Large intestine (tissue), 3 donors: Measurements from ENCODE around the gene ZMYND10. TPM values are rescaled to one million over a fixed set of nuclear protein-coding genes. Genes with fewer than 3 reads are reported as not detected.

ENCODE experiments used
- DNase-seq, 2 donors: peaks; one replicate each; pipeline versions ENCODE4 v3.0.0 to v3.0.0-alpha.2; 2013
- H3K27ac ChIP-seq: one replicate; pipeline ENCODE4 v1.5.1; 2013; ENCODE audit warnings: low read length
- H3K27me3 ChIP-seq: 2 replicates; pipeline ENCODE4 v1.6.1; 2013; ENCODE audit warnings: low read length; ENCODE audit not compliant: control insufficient read depth, insufficient read depth
- H3K36me3 ChIP-seq: 2 replicates; pipeline ENCODE4 v1.6.1; 2013; ENCODE audit warnings: low read length; ENCODE audit not compliant: control insufficient read depth, insufficient read depth
- H3K4me1 ChIP-seq: one replicate; pipeline ENCODE4 v1.6.1; 2013; ENCODE audit warnings: low read length; ENCODE audit not compliant: control insufficient read depth, insufficient read depth
- H3K4me3 ChIP-seq: one replicate; pipeline ENCODE4 v1.5.1; 2013; ENCODE audit warnings: low read length
- H3K9me3 ChIP-seq: one replicate; pipeline ENCODE4 v1.6.1; 2013; ENCODE audit warnings: mild to moderate bottlenecking, low read depth, low read length, moderate library complexity; ENCODE audit not compliant: control insufficient read depth
- whole genome bisulfite sequencing: methylation state at CpG from one replicate; pipeline ENCODE4 v1.1.5; 2013; ENCODE audit warnings: low lambda C conversion rate; ENCODE audit not compliant: insufficient coverage; 5-methylcytosine and 5-hydroxymethylcytosine counted together
- polyA plus RNA-seq: library from polyadenylated mRNA; unstranded; fragments of 120-200 nt; gene quantifications from one replicate; pipeline ENCODE4 v1.2.1, GENCODE V29; 2013

Gene ZMYND10
- polyA plus RNA-seq, 1 donor = 0.99 TPM

GRCh38 chr3:50303013-50303815, 42.3 kb downstream of the ZMYND10 start, which contains the start of gene HYAL1:
Gene HYAL1 (minus strand): TSS chr3:50303574. CDS start chr3:50302956, 618 bp downstream.
- no peaks in the 10 kb centered on the region for H3K36me3 ChIP-seq
- DNase-seq = peak; percentile 58 to 72

DNA sequence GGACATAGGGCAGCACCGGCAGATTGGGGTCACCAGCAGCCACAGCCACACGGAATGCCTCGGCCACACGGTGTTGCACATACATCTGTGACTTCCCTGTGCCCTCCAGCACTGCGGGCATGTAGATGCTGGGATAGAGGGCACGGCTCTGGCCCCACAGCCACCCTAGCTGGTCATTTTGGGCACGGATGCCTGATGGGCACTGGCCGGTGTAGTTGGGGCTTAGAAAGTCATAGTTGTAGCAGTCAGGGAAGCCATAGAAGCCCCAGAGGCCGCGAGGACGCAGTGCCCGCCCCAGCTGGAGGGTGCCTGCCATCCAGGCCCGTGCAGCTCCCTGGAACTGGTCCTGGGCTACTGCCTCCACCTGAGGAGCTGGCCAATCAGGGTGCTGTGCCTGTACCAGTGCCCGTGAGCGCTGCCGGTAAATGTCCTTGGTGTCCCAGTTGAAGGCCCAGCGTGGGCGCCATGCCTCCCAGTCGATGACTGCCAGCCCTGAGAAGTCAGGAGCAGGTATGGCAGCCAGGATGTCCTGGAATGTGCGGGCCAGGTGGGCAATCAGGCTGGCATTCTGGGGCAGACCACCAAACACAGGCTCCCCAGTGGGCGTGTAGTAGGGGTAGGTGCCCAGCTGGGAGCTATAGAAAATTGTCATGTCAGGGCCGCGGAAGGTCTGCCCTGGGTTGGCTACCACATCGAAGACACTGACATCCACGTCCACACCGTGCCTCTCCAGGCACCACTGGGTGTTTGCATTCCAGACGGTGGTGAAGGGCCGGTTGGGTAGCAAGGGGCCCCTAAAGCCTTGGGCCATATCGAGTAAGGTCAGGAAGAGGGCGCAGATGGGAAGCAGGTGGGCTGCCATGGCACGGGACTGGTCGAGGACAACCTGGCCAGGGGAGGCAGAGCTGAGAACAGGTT, 43.2 kb downstream of the ZMYND10 start:
- H3K4me1 ChIP-seq = peaks cover 39% of the 10 kb centered on the region
- H3K4me3 ChIP-seq = no peak overlapping the region
- no CpG with 5 or more reads among the region's 32 CpGs for WGBS
- no peaks in the 10 kb centered on the region for H3K27me3 ChIP-seq
- H3K27ac ChIP-seq = peak overlapping the region; percentile 49
- no peaks in the 10 kb centered on the region for H3K36me3 ChIP-seq
- peaks cover 2% of the 10 kb centered on the region for H3K9me3 ChIP-seq
- no peak for DNase-seq

More at GRCh38 chr3:50303013-50303815, 42.3 kb downstream of the ZMYND10 start, which contains the start of gene HYAL1:
- peak within 1 kb of the TSS; percentile 49 for H3K27ac ChIP-seq
- no CpG with 5 or more reads among the region's 14 CpGs for WGBS
- H3K4me1 ChIP-seq = peaks cover 36% of the 10 kb centered on the region
- no peak within 1 kb of the TSS for H3K4me3 ChIP-seq
- H3K27me3 ChIP-seq = no peaks in the 10 kb centered on the region
- peaks cover 11% of the 10 kb centered on the region for H3K9me3 ChIP-seq

DNA sequence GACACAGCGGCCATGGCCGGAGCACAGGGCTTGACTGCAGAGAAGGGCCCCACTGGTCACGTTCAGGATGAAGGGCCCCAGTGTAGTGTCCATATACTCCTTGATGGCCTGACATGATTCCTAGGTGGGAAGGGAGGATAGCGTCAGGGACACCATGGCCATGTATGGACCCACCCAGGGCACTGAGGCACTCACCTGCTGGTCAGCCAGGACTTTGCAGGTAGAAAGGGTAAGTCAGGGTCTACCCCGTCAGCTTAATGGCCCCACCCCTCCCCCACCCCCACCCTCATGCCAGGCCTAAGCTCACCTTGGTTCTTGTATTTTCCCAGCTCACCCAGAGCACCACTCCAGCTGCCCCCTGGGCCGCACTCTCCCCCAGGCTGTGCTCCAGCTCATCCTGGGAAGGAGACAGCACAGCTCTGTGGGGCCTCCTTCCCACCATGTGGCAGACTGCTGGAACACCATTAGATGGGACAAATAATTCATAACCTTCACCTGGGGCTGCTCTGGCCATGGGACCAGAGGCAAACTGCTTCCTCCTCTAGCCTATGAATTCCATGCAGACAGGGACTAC, 44.8 kb downstream of the ZMYND10 start:
- WGBS = no CpG with 5 or more reads among the region's 6 CpGs
- peaks cover 39% of the 10 kb centered on the region for H3K4me1 ChIP-seq
- no peaks in the 10 kb centered on the region for H3K36me3 ChIP-seq
- no peak overlapping the region for H3K4me3 ChIP-seq
- no peaks in the 10 kb centered on the region for H3K9me3 ChIP-seq
- no peak for DNase-seq
- no peaks in the 10 kb centered on the region for H3K27me3 ChIP-seq
- peak overlapping the region; percentile 69 for H3K27ac ChIP-seq

DNA sequence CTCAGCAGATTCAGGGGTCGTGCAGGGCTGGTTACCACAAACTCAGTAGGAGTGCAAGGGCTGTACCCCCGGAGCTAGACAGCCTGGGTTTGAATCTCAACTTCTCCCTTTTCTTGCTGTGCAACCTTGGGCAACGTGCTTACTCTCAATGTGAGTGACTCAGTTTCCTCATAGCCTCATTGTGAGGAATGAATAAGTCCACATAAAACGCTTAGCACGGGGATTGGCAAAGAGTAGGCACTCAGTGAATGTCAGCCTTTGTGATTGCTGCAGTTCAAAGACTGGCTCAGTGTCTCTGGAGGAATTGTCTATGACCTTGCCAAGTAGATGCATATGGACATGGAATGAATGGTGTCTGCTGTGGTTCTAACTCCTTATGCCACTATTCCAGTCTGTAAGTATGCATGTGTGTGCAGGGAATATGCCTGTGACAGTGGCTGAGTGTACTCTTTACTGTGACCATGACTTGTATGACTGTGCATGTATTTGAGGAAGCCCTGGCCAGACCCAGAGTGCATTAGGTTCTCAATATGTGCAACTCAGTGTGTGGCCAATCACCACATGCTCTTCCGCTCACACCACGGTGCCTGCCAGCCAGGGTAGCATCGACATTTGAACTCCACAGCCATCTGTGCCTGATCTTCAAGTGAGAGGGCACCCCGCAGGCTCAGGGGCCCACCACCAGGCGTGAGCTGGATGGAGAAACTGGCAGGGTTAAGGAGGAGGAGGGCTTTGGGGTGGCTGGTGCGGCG, 45.4 kb downstream of the ZMYND10 start:
- H3K27me3 ChIP-seq = no peaks in the 10 kb centered on the region
- peaks cover 39% of the 10 kb centered on the region for H3K4me1 ChIP-seq
- H3K27ac ChIP-seq = peak overlapping the region; percentile 69
- peak in 1 of 2 donors; percentile 37 for DNase-seq
- no CpG with 5 or more reads among the region's 12 CpGs for WGBS
- H3K4me3 ChIP-seq = peak overlapping the region; percentile 47
- H3K36me3 ChIP-seq = no peaks in the 10 kb centered on the region
- H3K9me3 ChIP-seq = no peaks in the 10 kb centered on the region

DNA sequence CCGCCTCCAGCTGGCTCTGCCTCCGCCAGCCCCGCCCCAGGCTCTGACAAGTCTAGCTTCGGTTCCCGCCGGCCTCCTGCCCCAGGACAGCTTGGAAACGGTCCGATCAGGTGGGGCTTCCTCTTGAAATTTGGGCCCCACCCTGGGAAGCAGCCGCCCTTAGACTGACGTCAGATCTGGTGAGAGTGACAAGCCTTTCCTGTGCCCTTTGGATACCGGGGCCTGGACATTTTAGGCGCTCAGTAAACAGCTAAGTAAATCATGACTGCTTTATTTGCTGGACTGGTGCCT, 45.9 kb downstream of the ZMYND10 start:
- no peak for DNase-seq
- H3K9me3 ChIP-seq = no peaks in the 10 kb centered on the region
- H3K27me3 ChIP-seq = no peaks in the 10 kb centered on the region
- peak overlapping the region; percentile 69 for H3K27ac ChIP-seq
- H3K36me3 ChIP-seq = no peaks in the 10 kb centered on the region
- peak overlapping the region; percentile 47 for H3K4me3 ChIP-seq
- no CpG with 5 or more reads among the region's 12 CpGs for WGBS
- peaks cover 39% of the 10 kb centered on the region for H3K4me1 ChIP-seq

- peaks cover 39% of the 10 kb centered on the region for H3K4me1 ChIP-seq
- no peaks in the 10 kb centered on the region for H3K9me3 ChIP-seq
- peak within 1 kb of the TSS; percentile 69 for H3K4me3 ChIP-seq
- peak within 1 kb of the TSS; percentile 81 for H3K27ac ChIP-seq
- no peaks in the 10 kb centered on the region for H3K27me3 ChIP-seq
- DNase-seq = peak; percentile 99 to 100
- WGBS = no CpG with 5 or more reads among the region's 61 CpGs
- no peaks in the 10 kb centered on the region for H3K36me3 ChIP-seq
Observed at GRCh38 chr3:50298836-50299637, 46.5 kb downstream of the ZMYND10 start, which contains the start of the genes HYAL3 and NAA80. Gene HYAL3 (minus strand): TSS chr3:50299405. CDS start chr3:50295602, 3,803 bp downstream. Gene NAA80 (minus strand): TSS chr3:50299405. CDS start chr3:50297463, 1,942 bp downstream.

DNA sequence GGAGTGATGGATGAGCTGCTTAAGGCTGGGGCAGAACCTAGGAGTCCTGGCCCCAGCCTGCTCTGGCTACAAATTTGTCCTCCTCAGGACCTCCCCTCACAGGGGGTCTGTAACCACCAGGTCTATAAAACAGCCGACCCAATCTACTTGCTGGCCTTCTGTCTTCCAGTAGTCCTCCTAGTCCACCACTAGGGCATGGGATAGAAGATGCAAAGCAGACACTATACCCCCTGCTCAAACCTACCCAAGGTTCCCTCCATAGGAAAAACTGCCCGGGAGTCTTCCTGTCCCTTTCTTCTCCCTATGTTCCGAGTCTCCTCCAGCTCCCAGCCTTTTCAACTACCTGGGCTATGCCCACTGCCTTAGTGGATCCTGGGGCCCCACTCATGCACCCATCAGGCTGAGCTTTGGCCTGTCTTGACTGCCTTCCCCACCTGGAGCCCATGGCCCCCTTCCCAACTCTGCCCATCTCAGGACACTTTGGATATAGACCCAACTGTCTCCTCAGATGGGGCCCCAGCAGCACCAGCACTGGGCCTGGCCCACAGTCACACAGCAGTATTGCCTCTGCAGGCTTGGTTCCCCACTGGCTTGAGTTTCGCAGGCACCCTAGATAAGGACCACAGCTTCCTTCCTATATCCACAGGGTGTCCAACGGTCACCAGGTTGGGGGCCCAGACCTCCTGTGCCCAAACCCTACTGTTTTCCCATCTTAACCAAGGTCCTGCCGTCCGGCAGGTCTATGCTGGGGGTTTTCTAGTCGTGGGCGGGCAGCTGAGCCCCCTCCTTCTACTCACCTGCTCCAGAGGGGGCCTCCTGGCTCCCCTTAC, 47.4 kb downstream of the ZMYND10 start:
- no peaks in the 10 kb centered on the region for H3K9me3 ChIP-seq
- DNase-seq = peak in 1 of 2 donors; percentile 35
- no peaks in the 10 kb centered on the region for H3K36me3 ChIP-seq
- H3K4me3 ChIP-seq = peak overlapping the region; percentile 69
- peaks cover 35% of the 10 kb centered on the region for H3K4me1 ChIP-seq
- H3K27me3 ChIP-seq = no peaks in the 10 kb centered on the region
- no CpG with 5 or more reads among the region's 9 CpGs for WGBS
- H3K27ac ChIP-seq = peak overlapping the region; percentile 81

DNA sequence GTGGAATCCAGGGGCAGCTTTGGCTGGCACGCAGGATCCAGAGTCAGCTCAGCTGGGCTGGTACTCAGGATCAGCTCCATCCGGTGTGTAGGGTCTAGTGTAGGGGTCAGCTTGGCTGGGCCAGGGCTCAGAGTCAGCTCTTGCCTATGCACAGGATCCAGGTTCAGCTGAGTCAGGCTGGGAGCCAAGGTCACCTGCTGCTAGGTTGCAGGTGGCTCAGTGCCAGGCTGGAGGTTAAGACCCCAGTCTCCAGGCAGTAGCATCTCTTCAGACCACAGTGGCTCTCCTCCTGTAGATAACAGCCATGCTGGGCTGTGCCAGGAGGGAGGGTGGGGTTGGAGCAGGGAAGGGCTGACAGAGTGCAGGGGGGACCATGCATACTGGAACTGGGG, 48.2 kb downstream of the ZMYND10 start:
- H3K9me3 ChIP-seq = no peaks in the 10 kb centered on the region
- no peak overlapping the region for H3K27ac ChIP-seq
- no peaks in the 10 kb centered on the region for H3K27me3 ChIP-seq
- no peak overlapping the region for H3K4me3 ChIP-seq
- H3K4me1 ChIP-seq = peaks cover 33% of the 10 kb centered on the region
- DNase-seq = no peak
- no CpG with 5 or more reads among the region's 2 CpGs for WGBS
- no peaks in the 10 kb centered on the region for H3K36me3 ChIP-seq
